ENCODE measurements around the gene LINC01488.

- TF ChIP-seq CTCF (IDR thresholded peaks at IDR 0.05) (no peak), POLR2AphosphoS5 (IDR thresholded peaks at IDR 0.05) (no peak)
Measured at GRCh38 chr11:69436041-69436982, 45.2 kb upstream of the LINC01488 start.

Measured in upper lobe of left lung (tissue), 4 donors.